Measurements from ENCODE around the gene CHRNA9. TPM values are rescaled to one million over a fixed set of nuclear protein-coding genes. Genes with fewer than 3 reads are reported as not detected.

CHRNA9 gene
- total RNA-seq, 2 donors from 2014 or later = 0.90 TPM; not detected in 1

DNA sequence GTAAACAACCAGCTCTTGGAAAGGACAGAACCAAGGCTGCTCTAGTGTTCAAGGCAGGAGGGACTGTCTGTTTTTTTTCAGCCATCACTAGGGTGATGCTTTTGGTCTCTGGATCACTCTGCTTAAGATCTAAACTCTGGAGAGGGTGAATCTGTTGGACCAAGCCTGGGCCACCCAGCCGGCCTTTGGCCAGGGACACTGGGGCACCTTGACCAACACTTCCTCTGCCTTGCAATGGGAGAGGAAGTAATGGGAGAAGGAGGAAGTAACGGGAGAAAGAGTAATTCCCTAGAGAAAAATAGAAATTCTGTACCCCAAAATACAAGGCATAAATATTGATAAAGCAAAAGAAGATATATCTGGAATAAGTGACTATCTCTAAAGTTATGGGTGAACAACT, 12.9 kb downstream of the CHRNA9 start:
- H3K36me3 Mint-ChIP-seq (ENCODE audit: low read depth) = no peaks in the 10 kb centered on the region
- Histone ChIP-seq H3K36me3 (ENCODE audit: control insufficient read depth, insufficient read depth, low read length) (no peaks in the 10 kb centered on the region), H3K27me3 (ENCODE audit: control insufficient read depth, insufficient read depth, low read length, poor library complexity, severe bottlenecking) (no peaks in the 10 kb centered on the region), H3K27ac (ENCODE audit: low read depth, low read length) (no peak overlapping the region), H3K4me3 (ENCODE audit: low read length) (no peak overlapping the region), H3K9ac (ENCODE audit: extremely low read depth, low read length, poor library complexity, severe bottlenecking) (no peak overlapping the region), H3K4me1 (ENCODE audit: control insufficient read depth, insufficient read depth, low read length) (no peaks in the 10 kb centered on the region), H3K9me3 (ENCODE audit: control insufficient read depth, low read length) (no peaks in the 10 kb centered on the region)
- H3K4me1 Mint-ChIP-seq = no peaks in the 10 kb centered on the region
- TF ChIP-seq, protein P1, sequence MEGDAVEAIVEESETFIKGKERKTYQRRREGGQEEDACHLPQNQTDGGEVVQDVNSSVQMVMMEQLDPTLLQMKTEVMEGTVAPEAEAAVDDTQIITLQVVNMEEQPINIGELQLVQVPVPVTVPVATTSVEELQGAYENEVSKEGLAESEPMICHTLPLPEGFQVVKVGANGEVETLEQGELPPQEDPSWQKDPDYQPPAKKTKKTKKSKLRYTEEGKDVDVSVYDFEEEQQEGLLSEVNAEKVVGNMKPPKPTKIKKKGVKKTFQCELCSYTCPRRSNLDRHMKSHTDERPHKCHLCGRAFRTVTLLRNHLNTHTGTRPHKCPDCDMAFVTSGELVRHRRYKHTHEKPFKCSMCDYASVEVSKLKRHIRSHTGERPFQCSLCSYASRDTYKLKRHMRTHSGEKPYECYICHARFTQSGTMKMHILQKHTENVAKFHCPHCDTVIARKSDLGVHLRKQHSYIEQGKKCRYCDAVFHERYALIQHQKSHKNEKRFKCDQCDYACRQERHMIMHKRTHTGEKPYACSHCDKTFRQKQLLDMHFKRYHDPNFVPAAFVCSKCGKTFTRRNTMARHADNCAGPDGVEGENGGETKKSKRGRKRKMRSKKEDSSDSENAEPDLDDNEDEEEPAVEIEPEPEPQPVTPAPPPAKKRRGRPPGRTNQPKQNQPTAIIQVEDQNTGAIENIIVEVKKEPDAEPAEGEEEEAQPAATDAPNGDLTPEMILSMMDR (conservative IDR thresholded peaks at IDR 0.05) = no peak
- H3K27me3 Mint-ChIP-seq (ENCODE audit: insufficient read depth) = no peaks in the 10 kb centered on the region
- 100% methylated on average over 1 of the region's 2 CpGs; no CpG with 5 or more reads in 1 of the 2 experiments for WGBS, 2 experiments (ENCODE audit: insufficient coverage in 1 of 2, insufficient read length in 1 of 2)
- no peak overlapping the region for H3K4me3 Mint-ChIP-seq
- H3K9me3 Mint-ChIP-seq = peaks cover 7% of the 10 kb centered on the region
- DNase-seq = no peak
- H3K27ac Mint-ChIP-seq = no peak overlapping the region

DNA sequence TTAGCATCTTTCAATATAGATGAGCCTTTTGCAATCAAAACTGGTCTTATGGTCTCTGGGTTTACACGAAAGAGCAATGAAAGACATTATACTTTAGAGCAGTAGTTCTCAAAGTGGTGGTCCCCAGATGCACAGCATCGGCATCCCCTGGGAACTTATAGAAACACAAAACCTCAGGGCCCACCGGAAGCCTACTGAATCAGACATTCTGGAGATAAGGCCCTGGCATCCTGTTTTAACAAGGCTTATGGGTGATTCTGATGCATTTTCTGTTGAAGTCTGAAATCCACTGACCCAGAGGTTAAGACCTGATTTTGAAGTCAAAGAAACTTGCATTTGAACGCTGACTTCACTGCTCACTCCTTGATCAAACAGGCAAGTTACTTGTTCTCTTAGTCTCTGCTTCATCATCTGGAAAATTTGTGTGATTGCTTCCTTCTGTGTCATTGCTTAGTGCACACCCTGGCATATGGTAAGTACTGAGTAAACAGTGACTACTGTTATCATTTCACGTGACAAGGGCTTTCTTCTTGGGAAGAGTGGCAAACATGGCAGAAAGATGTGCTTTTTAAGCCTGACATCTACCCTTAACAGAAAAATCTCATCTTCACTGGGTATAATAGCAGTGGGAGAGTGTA, 14.5 kb downstream of the CHRNA9 start:
- H3K4me3 ChIP-seq (ENCODE audit: low read length) = no peak overlapping the region
- no peaks in the 10 kb centered on the region for H3K4me1 ChIP-seq (ENCODE audit: control insufficient read depth, insufficient read depth, low read length)
- TF ChIP-seq, protein P1 (conservative IDR thresholded peaks at IDR 0.05) = no peak
- H3K9me3 ChIP-seq (ENCODE audit: control insufficient read depth, low read length) = no peaks in the 10 kb centered on the region
- Mint-ChIP-seq H3K27me3 (ENCODE audit: insufficient read depth) (no peaks in the 10 kb centered on the region), H3K36me3 (ENCODE audit: low read depth) (no peaks in the 10 kb centered on the region), H3K4me1 (no peaks in the 10 kb centered on the region), H3K9me3 (peaks cover 4% of the 10 kb centered on the region), H3K4me3 (no peak overlapping the region), H3K27ac (no peak overlapping the region)
- no peak overlapping the region for H3K27ac ChIP-seq (ENCODE audit: low read depth, low read length)
- H3K9ac ChIP-seq (ENCODE audit: extremely low read depth, low read length, poor library complexity, severe bottlenecking) = no peak overlapping the region
- no peaks in the 10 kb centered on the region for H3K27me3 ChIP-seq (ENCODE audit: control insufficient read depth, insufficient read depth, low read length, poor library complexity, severe bottlenecking)
- WGBS, 2 experiments (ENCODE audit: insufficient coverage in 1 of 2, insufficient read length in 1 of 2) = 91 to 96% methylated on average over 5 of the region's 5 CpGs
- no peak for DNase-seq
- no peaks in the 10 kb centered on the region for H3K36me3 ChIP-seq (ENCODE audit: control insufficient read depth, insufficient read depth, low read length)

DNA sequence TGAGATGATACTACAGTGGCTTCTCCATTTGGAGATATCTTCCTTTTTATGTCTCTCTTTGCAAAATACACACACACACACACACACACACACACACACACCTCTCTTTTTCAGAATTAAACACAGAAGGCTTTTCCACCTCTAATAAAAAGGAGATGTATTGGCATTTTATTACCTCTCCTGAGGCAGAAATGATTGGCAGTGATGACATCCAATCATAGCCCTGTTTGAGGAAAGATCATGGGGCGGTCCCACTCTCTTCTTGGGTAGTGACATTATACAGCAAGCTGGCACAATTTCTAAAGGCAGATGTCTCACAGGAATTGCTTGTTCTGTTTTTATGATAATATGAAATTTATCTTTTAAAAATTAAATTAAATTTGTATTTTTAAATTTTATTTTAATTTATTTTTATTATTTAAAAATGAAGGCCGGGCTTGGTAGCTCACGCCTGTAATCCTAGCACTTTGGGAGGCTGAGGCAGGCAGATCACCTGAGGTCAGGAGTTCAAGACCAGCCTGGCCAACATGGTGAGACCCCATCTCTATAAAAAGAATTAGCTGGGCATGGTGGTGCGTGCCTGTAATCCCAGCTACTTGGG, 15.6 kb downstream of the CHRNA9 start:
- no peak overlapping the region for H3K4me3 ChIP-seq (ENCODE audit: low read length)
- Mint-ChIP-seq H3K9me3 (peaks cover 4% of the 10 kb centered on the region), H3K27me3 (ENCODE audit: insufficient read depth) (no peaks in the 10 kb centered on the region), H3K4me1 (no peaks in the 10 kb centered on the region), H3K36me3 (ENCODE audit: low read depth) (no peaks in the 10 kb centered on the region), H3K27ac (no peak overlapping the region), H3K4me3 (no peak overlapping the region)
- H3K36me3 ChIP-seq (ENCODE audit: control insufficient read depth, insufficient read depth, low read length) = no peaks in the 10 kb centered on the region
- no peaks in the 10 kb centered on the region for H3K9me3 ChIP-seq (ENCODE audit: control insufficient read depth, low read length)
- no peak for DNase-seq
- no peaks in the 10 kb centered on the region for H3K4me1 ChIP-seq (ENCODE audit: control insufficient read depth, insufficient read depth, low read length)
- TF ChIP-seq, protein P1 (conservative IDR thresholded peaks at IDR 0.05) = no peak
- no peak overlapping the region for H3K27ac ChIP-seq (ENCODE audit: low read depth, low read length)
- 92 to 95% methylated on average over 2 to 4 of the region's 4 CpGs for WGBS, 2 experiments (ENCODE audit: insufficient coverage in 1 of 2, insufficient read length in 1 of 2)
- no peaks in the 10 kb centered on the region for H3K27me3 ChIP-seq (ENCODE audit: control insufficient read depth, insufficient read depth, low read length, poor library complexity, severe bottlenecking)
- H3K9ac ChIP-seq (ENCODE audit: extremely low read depth, low read length, poor library complexity, severe bottlenecking) = no peak overlapping the region

Data from endodermal cell (in vitro differentiated cells).